GM21825 (cell line): ENCODE data around the gene RERE.

Experiments used
- ATAC-seq: cut with Tn5 transposase; IDR thresholded peaks from one replicate; pipeline ENCODE4 v1.9.1; 2021; ENCODE audit warnings: mild to moderate bottlenecking, moderate library complexity; ENCODE audit not compliant: unreplicated experiment

RERE gene

GRCh38 chr1:8347635-8348034 lies 469.8 kb downstream of the RERE start:
- no peak for ATAC-seq

- ATAC-seq, result no peak
These were observed 471.6 kb downstream of the RERE start for GRCh38 chr1:8345621-8346415.

GRCh38 chr1:8344893-8345507 lies 472.4 kb downstream of the RERE start:
- ATAC-seq, result no peak

GRCh38 chr1:8343464-8344001 lies 473.9 kb downstream of the RERE start:
- no peak for ATAC-seq

DNA sequence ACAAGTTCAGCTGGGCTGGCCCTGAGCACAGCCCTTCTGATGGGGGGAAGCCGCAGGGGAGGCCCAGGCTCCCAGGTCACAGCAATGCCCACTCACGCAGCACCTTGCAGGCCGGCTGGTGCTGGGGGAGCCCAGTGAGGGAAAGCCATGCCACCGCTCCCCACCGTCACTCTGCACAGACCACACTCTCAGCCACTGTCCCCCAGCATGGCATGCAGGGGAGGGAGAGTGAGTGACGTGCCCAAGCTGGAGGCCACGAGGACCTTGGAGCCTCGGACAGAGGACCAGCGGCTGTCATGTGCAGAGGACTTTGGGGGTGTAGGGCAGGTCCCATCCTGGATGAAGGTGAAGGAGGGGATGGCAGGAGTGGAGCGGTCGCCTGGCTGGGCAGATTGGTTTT lies 474.4 kb downstream of the RERE start:
- no peak for ATAC-seq

DNA sequence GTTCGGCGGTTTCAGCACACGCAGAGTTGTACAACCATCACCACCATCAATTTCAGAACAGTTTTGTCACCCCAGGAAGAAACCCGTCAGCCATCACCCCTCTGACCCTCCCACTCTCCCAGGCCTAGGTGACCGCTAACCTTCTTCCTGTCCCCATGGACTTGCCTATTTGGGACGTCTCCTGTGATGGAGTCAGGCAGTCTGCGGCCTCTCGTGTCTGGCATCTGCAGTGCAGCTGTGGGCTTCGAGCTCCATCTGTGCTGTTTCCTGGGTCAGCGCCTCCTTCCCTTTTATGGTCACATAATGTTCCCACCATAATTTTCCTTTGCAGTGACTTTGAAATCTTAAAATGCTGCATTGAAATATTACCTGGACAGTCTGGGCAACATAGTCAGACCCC lies 475.1 kb downstream of the RERE start:
- ATAC-seq, result no peak

- no peak for ATAC-seq
These were observed 477.0 kb downstream of the RERE start for GRCh38 chr1:8340448-8340847.

DNA sequence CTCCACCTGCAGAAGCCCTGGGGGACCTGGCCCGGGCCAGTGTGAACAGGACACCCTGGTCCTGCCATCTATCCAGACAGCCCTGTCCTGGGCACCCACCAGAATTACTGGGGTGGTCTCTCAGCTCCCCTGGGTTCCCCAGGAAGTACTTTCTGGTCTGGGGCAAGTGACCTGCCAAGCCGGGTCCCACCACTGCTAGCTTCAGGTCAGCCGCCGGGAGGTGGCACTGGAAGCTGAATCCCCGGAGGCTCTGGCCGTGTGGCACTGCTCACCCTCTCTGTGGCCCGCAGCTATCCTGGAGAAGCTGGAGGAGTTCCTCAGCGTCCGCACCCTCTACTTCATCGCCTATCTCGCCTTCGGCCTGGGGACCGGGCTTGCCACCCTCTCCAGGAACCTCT lies 478.2 kb downstream of the RERE start:
- no peak for ATAC-seq

DNA sequence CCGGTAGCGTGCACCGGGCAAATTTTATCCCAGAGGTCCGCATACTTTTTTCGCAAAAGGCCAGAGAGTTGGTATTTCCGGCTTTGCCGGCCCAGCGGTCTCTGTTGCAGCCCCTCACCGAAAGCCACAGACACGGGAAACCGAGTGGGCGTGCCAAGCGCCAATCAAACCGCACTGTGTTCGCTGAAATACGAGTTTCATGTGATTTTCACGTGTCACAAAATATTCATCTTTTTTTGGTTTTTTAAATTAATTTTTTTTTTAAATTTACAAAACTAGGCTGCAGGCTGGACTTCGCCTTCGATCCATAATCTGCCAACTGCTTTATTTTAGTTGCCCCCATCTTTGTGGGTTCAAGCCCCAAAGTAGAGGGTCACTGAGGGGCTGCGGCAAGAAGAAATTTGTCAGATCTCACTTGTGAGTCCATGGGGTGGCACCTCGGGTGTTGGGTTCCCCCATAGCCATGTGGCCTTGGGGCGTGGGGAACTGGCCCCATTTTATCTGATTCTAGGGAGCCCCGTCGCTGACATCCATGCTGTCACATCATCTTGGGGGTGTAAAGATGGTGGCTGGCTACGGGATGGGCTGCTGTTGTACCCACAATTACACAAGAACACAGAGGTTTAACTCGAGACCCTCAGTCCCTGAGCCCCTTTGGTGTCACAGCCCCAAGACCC lies 478.8 kb downstream of the RERE start:
- ATAC-seq, result no peak

- ATAC-seq, result no peak
These were observed 479.5 kb downstream of the RERE start for GRCh38 chr1:8337776-8338525.

DNA sequence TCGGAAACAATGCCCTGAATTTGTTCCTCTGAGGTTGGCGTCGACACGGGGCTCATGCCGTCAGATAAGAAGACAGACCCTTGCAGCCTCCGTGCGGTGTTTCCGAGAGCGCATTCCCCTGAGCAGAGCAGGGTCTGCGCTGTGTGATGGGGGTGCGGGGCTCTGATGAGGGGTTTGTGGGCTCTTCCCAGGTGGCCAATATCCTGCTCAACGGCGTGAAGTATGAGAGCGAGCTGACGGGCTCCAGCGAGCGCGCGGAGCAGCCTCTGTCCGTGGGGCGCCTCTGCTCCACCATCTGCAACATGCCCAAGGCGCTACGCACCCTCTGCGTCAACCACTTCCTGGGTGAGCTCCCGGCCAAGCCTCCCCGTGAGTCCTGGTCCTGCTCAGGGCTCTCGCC lies 482.2 kb downstream of the RERE start:
- ATAC-seq, result no peak

GRCh38 chr1:8334106-8334851 lies 483.2 kb downstream of the RERE start:
- no peak for ATAC-seq

GRCh38 chr1:8333246-8333987 lies 484.0 kb downstream of the RERE start:
- ATAC-seq, result no peak

GRCh38 chr1:8332806-8333205 lies 484.6 kb downstream of the RERE start:
- no peak for ATAC-seq

DNA sequence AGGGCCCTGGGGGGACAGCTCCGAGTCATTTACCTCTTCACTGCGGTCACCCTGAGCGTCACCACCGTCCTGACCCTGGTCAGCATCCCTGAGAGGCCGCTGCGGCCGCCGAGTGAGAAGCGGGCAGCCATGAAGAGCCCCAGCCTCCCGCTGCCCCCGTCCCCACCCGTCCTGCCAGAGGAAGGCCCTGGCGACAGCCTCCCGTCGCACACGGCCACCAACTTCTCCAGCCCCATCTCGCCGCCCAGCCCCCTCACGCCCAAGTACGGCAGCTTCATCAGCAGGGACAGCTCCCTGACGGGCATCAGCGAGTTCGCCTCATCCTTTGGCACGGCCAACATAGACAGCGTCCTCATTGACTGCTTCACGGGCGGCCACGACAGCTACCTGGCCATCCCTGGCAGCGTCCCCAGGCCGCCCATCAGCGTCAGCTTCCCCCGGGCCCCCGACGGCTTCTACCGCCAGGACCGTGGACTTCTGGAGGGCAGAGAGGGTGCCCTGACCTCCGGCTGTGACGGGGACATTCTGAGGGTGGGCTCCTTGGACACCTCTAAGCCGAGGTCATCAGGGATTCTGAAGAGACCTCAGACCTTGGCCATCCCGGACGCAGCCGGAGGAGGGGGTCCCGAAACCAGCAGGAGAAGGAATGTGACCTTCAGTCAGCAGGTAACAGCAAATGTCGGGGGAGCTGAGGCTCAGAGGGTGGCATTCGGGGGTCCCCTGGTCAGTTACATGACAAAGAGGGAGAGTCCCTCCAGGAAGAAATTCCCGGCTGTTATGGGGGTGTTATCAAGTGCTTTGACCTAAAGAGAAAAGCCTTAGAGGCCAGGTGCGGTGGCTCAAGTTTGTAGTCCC lies 486.9 kb downstream of the RERE start:
- no peak for ATAC-seq

DNA sequence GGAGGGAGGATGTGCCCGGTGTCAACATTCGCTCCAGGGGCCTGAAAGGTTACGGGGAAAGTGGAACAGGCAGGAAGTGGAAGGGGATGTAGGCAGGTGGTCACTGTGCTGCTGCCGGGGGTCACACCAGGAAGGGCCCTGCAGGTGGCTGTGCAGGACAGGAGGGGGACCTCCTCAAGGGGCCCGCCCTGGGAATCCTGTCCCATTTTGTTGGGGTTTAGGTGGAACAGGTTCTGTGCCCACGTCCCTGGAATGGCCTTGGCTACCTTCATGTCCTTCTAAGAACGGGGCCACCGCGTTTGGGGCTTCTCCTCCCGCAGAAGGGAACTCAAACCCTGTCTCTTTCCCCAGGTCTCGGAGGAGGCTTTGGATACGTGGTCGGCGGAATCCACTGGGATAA lies 487.6 kb downstream of the RERE start:
- no peak for ATAC-seq

DNA sequence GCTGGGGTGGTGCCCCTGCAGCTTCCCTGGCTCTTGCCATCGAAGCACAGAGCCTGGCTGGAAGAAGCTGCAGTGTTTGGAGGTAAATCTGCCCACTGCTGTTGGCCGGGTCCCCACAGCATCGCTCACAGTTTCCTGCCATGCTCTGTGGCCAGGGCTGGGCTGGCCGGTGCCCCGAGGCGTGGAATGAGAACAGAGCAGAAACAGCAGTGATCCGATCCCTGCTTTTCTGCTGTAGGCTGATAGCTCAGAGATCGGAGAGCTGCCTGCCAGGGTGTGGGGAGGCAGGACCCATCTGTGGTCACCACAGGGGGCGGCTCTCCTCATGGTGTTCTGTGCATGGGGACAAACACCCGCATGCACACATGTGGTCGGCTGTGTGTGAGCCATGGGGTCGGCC lies 488.0 kb downstream of the RERE start:
- ATAC-seq, result no peak

GRCh38 chr1:8328271-8328670 lies 489.2 kb downstream of the RERE start:
- ATAC-seq, result no peak

DNA sequence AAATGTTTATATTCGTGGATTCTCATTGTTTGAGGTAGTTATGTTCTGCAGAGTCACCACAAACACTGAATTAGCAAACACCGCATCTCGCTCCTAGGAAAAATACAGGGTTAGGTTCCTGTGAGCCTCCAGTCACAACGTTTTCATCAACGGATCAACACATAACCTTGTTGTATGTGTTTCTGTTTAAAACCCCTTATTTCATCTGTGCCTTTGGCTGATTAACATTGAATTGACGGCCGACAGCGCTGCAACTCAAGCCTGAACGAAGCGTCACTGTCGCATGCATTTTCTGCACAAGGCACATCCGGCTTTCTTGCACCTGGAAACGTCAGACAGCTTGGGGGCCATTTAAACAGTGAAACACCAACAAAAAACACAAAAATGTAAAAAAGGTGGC lies 491.2 kb downstream of the RERE start:
- ATAC-seq, result no peak
